Spleen (tissue), 11 donors: Measurements from ENCODE around the gene HOXC11. TPM values are rescaled to one million over a fixed set of nuclear protein-coding genes. Genes with fewer than 3 reads are reported as not detected.

Experiments
- DNase-seq: peaks from one replicate; pipeline ENCODE4 v3.0.0-alpha.2; 2020
- H3K27ac ChIP-seq, 8 donors: fragments of 200-600 bp; sonication (generic) in 7 of 8; 1 replicate in 4 of 8; 2 replicates in 4 of 8; pipeline versions ENCODE4 v1.5.0 to v1.8.0; 2016 to 2021; ENCODE audit warnings: inconsistent platforms in 4 of 8, mild to moderate bottlenecking in 4 of 8, moderate library complexity in 1 of 8
- H3K27me3 ChIP-seq, 7 donors: fragments of 200-600 bp; sonication (generic) in 6 of 7; replicated peaks in 1 of 7; 1 replicate in 4 of 7; 2 replicates in 3 of 7; pipeline versions ENCODE4 v1.5.0 to v1.8.0; 2016 to 2021; ENCODE audit warnings: inconsistent platforms in 3 of 7, mild to moderate bottlenecking in 1 of 7
- H3K36me3 ChIP-seq, 6 donors: fragments of 200-600 bp; sonication (generic) in 5 of 6; 1 replicate in 4 of 6; 2 replicates in 2 of 6; pipeline versions ENCODE4 v1.5.0 to v1.8.0; 2016 to 2021; ENCODE audit warnings: inconsistent platforms in 2 of 6
- H3K4me1 ChIP-seq, 6 donors: fragments of 200-600 bp; sonication (generic) in 5 of 6; 1 replicate in 3 of 6; 2 replicates in 3 of 6; pipeline versions ENCODE4 v1.5.0 to v1.8.0; 2016 to 2021; ENCODE audit warnings: inconsistent platforms in 3 of 6
- H3K4me3 ChIP-seq, 8 donors: fragments of 200-600 bp; sonication (generic) in 7 of 8; 1 replicate in 4 of 8; 2 replicates in 4 of 8; pipeline versions ENCODE4 v1.5.0 to v1.8.0; 2016 to 2021; ENCODE audit warnings: inconsistent platforms in 4 of 8, mild to moderate bottlenecking in 4 of 8, moderate library complexity in 2 of 8
- H3K9me3 ChIP-seq, 8 donors: fragments of 200-600 bp; sonication (generic) in 7 of 8; 1 replicate in 4 of 8; 2 replicates in 4 of 8; pipeline versions ENCODE4 v1.5.0 to v1.8.0; 2016 to 2021; ENCODE audit warnings: inconsistent platforms in 4 of 8
- POLR2A ChIP-seq, 3 donors: fragments of 450-650 bp; IDR thresholded peaks; one replicate each; pipeline ENCODE4 v1.5.1; 2017; ENCODE audit warnings: antibody characterized with exemption in 3 of 3, mild to moderate bottlenecking in 1 of 3
- POLR2AphosphoS5 ChIP-seq, 3 donors: sonication (generic); formaldehyde crosslinking; IDR thresholded peaks; one replicate each; pipeline ENCODE4 v1.5.1; 2017; ENCODE audit warnings: antibody characterized with exemption in 3 of 3
- WGBS, 5 donors: extraction: QIAGEN DNeasy Blood & Tissue Kit in 3 of 5; methylation state at CpG; one replicate each; pipeline versions ENCODE4 v1.1.5 to v1.1.7; 2013 to 2018; 5-methylcytosine and 5-hydroxymethylcytosine counted together
- intact Hi-C: fragments of 100-400 bp; cut with DNase I; formaldehyde crosslinking; loops from one replicate; pipeline ENCODE4 v1.15.0; 2023; ENCODE audit warnings: low total_unique reads
- polyA plus RNA-seq, 3 donors: library from polyadenylated mRNA; stranded (reverse); fragments of 200-250 nt; gene quantifications; one replicate each; pipeline ENCODE4 v1.2.1, GENCODE V29; 2013
- total RNA-seq, 7 donors: library from RNA; depleted of rRNA in 3 of 7; stranded (reverse); fragments of >200 nt in 3 of 7; fragmentation: NEBNext Ultra II Directional in 4 of 7; extraction: Animal tissue kit (Norgen Biotek cat#: 25700) in 4 of 7; gene quantifications; one replicate each; pipeline versions ENCODE4 v1.1.0 to v1.2.1, GENCODE V29; 2016 to 2021
- TF ChIP-seq, protein P1 (sequence below), 11 experiments: fragments of 200-600 bp in 7 of 11; fragments of 450-650 bp in 4 of 11; sonication (generic) in 4 of 11; IDR thresholded peaks in 8 of 11; conservative IDR thresholded peaks in 3 of 11; 1 replicate in 7 of 11; 2 replicates in 4 of 11; pipeline versions ENCODE4 v1.4.0 to v1.8.0; 2016 to 2021; ENCODE audit warnings: antibody characterized with exemption in 11 of 11, inconsistent platforms in 4 of 11, mild to moderate bottlenecking in 1 of 11
- donor health status: healthy with polysubstance abuse.
- donor health status: DM: no; HTN: no; CAD: no; lungs with moderate emphysema.
- donor health status: DM: no; HTN: no; CAD: no.
- donor health status: Bipolar disorder and iron deficiency.
- donor health status: healthy.
- donor health status: DM: no; HTN: no; CAD: no.
- donor health status: DM: yes; HTN: yes; CAD: no.

The HOXC11 gene
- total and polyA plus RNA-seq, 10 donors, result not detected

DNA sequence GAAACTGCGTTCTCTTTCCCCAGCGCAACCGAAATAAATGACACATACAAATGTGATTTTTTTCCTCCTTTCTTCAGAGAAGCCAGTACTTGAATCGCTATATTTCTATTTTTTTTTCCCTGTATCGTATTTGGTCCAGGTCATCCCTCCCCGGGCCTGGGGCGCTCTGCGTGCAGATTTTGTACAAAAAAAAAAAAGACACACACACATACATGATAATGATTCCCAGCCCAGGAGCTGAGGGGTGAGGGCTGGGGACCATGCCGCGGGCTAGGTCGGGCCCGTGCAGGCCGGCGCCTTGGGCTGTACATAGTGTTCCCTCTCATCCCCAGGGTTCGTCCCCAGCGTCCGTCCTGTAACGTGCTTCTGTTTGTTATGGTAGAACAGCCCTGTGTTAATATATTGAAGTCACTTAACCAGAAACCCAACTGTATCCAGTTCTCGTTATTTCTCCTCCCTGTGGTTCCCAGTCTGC is 30.0 kb downstream of the HOXC11 start:
- H3K36me3 ChIP-seq, result no peaks in the 10 kb centered on the region
- no peak overlapping the region for H3K4me3 ChIP-seq
- WGBS, 5 donors, result 21 to 35% (median 31%) methylated on average over 16 to 19 of the region's 19 CpGs
- no peak for DNase-seq
- TF ChIP-seq, protein P1, sequence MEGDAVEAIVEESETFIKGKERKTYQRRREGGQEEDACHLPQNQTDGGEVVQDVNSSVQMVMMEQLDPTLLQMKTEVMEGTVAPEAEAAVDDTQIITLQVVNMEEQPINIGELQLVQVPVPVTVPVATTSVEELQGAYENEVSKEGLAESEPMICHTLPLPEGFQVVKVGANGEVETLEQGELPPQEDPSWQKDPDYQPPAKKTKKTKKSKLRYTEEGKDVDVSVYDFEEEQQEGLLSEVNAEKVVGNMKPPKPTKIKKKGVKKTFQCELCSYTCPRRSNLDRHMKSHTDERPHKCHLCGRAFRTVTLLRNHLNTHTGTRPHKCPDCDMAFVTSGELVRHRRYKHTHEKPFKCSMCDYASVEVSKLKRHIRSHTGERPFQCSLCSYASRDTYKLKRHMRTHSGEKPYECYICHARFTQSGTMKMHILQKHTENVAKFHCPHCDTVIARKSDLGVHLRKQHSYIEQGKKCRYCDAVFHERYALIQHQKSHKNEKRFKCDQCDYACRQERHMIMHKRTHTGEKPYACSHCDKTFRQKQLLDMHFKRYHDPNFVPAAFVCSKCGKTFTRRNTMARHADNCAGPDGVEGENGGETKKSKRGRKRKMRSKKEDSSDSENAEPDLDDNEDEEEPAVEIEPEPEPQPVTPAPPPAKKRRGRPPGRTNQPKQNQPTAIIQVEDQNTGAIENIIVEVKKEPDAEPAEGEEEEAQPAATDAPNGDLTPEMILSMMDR (IDR thresholded peaks at IDR 0.05 in 8 of 11, conservative IDR thresholded peaks at IDR 0.05 in 3 of 11), result no peak
- TF ChIP-seq POLR2A (IDR thresholded peaks at IDR 0.05) (no peak), POLR2AphosphoS5 (IDR thresholded peaks at IDR 0.05) (no peak)
- no peaks in the 10 kb centered on the region for H3K9me3 ChIP-seq
- peaks cover 17 to 100% (median 98%) of the 10 kb centered on the region in 7 donors for H3K27me3 ChIP-seq
- no peak overlapping the region for H3K27ac ChIP-seq
- H3K4me1 ChIP-seq, result peaks cover 6 to 46% (median 25%) of the 10 kb centered on the region in 6 donors
- intact Hi-C loops, result loop anchor here (5.0 kb wide), 1 partner anchor 199 kb away; no protein-coding TSS in a partner anchor

DNA sequence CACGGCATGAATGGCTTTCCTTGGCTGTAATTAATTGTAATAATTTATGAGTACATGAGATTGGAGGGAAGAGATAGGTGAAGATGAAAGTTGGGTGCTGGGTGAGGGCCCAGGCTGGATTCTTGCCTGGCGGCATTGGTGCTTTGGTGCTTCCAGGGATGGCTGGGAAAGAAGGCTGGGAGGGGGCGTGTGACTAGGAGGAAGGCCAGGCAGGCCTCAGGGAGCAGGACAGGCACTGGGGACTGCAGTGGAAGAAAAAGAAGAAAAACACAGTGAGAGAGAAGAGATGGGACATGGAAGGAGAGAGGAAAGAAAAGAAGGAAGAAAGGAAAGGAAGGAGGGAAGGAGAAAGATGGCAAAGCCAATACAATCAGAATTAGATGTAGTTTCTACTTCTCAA is 30.7 kb downstream of the HOXC11 start:
- no peak overlapping the region for H3K27ac ChIP-seq
- DNase-seq, result no peak
- peaks cover 20 to 100% (median 98%) of the 10 kb centered on the region in 7 donors for H3K27me3 ChIP-seq
- peaks cover 6 to 46% (median 25%) of the 10 kb centered on the region in 6 donors for H3K4me1 ChIP-seq
- TF ChIP-seq, protein P1 (IDR thresholded peaks at IDR 0.05 in 8 of 11, conservative IDR thresholded peaks at IDR 0.05 in 3 of 11), result no peak
- 42 to 56% (median 47%) methylated on average over 3 of the region's 3 CpGs for WGBS, 5 donors
- intact Hi-C loops, result loop anchor here (5.0 kb wide), 1 partner anchor 199 kb away; no protein-coding TSS in a partner anchor
- H3K9me3 ChIP-seq, result no peaks in the 10 kb centered on the region
- H3K36me3 ChIP-seq, result no peaks in the 10 kb centered on the region
- no peak overlapping the region for H3K4me3 ChIP-seq

DNA sequence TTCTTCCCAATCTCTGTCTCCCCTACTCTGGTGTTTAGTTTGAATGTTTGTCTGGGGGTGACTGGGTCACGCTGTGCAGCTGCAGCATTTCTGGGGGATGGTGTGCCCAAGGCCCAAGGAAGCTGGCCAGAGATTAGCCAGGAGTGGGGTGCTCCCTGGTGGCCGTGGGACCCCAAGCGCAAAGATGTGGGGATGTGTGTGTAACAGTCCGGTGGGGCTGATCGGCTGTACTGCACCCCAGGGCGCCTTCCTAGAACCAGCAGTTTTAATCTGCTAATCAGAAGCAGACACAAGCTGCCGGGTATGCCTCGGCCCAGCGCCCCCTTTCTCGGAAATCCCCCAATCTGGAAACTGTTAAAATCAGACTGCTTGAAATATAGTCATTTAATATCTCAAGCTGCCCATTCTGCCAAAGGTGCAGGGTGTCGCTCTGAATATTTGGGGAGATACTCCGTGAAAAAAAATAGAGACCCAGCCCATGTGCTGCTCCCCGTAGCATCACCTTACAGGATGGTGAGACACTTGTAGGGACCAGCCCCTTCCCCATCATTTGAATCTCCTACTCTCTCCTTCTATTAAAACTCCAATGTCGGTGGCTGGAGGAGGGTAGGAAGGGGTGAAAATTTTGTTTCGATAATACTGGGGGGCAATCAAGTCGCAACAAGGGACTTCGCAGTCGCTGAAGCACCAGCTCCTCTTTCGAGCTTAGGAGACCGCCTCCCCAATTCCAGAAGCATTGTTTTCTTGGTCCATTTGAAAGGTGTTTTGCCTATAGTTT is 31.3 kb downstream of the HOXC11 start:
- Histone ChIP-seq H3K27me3 (peaks cover 20 to 100% (median 95%) of the 10 kb centered on the region in 7 donors), H3K27ac (no peak overlapping the region), H3K4me1 (peaks cover 6 to 50% (median 29%) of the 10 kb centered on the region in 6 donors), H3K9me3 (no peaks in the 10 kb centered on the region), H3K4me3 (no peak overlapping the region), H3K36me3 (no peaks in the 10 kb centered on the region)
- no peak for DNase-seq
- intact Hi-C loops, result loop anchor here (5.0 kb wide), 1 partner anchor 198 kb away; no protein-coding TSS in a partner anchor
- WGBS, 5 donors, result 18 to 27% (median 21%) methylated on average over 20 of the region's 20 CpGs
- TF ChIP-seq, protein P1 (IDR thresholded peaks at IDR 0.05 in 8 of 11, conservative IDR thresholded peaks at IDR 0.05 in 3 of 11), result no peak
- no peak for TF ChIP-seq POLR2AphosphoS5 (IDR thresholded peaks at IDR 0.05)
- no peak for TF ChIP-seq POLR2A (IDR thresholded peaks at IDR 0.05)

DNA sequence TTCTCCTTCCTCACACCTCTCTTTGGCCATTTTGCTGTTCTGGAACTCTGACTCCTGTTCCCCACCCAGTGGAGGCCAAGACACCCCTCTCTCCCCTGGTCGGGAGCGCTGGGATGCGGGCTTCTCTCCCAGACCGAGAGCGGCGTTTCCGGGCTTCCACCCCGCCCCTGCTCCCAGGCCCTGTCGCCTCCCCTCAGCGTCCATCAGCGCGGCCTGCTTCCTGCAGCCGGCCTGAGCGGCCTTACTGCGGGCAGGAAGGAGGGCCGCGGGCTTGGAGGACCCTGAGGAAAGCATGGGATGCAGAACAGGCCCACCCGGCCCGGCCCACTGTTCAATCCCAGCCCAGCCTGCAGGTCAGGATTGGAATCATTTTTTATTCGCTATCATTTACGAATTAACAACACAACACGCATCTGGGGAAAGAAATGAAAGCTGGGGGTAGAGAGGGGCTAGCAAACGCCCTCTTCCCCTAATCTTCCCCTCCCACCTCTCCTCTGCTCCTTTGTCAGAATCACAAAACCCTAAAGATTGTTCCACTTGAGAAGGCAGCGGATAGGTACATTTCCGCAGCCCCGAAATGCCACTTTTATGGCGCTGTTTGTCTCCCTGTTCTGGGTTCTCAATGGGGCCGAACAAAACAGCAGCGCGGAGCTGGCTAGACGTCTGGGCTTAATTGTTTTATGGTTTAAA is 32.1 kb downstream of the HOXC11 start:
- 9 to 15% (median 11%) methylated on average over 30 to 31 of the region's 31 CpGs for WGBS, 5 donors
- DNase-seq, result no peak
- intact Hi-C loops, result loop anchor here (5.0 kb wide), 2 partner anchors 187 to 197 kb away; no protein-coding TSS in a partner anchor
- Histone ChIP-seq H3K27ac (no peak overlapping the region), H3K27me3 (peaks cover 17 to 100% (median 95%) of the 10 kb centered on the region in 7 donors), H3K36me3 (no peaks in the 10 kb centered on the region), H3K4me1 (peaks cover 5 to 50% (median 29%) of the 10 kb centered on the region in 6 donors), H3K9me3 (no peaks in the 10 kb centered on the region), H3K4me3 (no peak overlapping the region)
- no peak for TF ChIP-seq POLR2AphosphoS5 (IDR thresholded peaks at IDR 0.05)
- no peak for TF ChIP-seq POLR2A (IDR thresholded peaks at IDR 0.05)
- TF ChIP-seq, protein P1 (IDR thresholded peaks at IDR 0.05 in 8 of 11, conservative IDR thresholded peaks at IDR 0.05 in 3 of 11), result no peak
